Gastroesophageal sphincter (tissue), 3 donors: ENCODE measurements around the gene DPF3.

Source experiments
- EP300 ChIP-seq: sonication (generic); formaldehyde crosslinking; IDR thresholded peaks from one replicate; pipeline ENCODE4 v1.6.1; 2017; ENCODE audit warnings: antibody characterized with exemption, mild to moderate bottlenecking
- POLR2AphosphoS5 ChIP-seq: sonication (generic); formaldehyde crosslinking; IDR thresholded peaks from one replicate; pipeline ENCODE4 v1.6.1; 2017; ENCODE audit warnings: antibody characterized with exemption
- TF ChIP-seq, protein P1 (sequence below), 4 experiments: fragments of 200-600 bp in 2 of 4; fragments of 450-650 bp in 2 of 4; sonication (generic) in 1 of 4; IDR thresholded peaks; one replicate each; pipeline ENCODE4 v1.5.1; 2017 to 2019; ENCODE audit warnings: antibody characterized with exemption in 4 of 4, mild to moderate bottlenecking in 2 of 4, moderate library complexity in 2 of 4

DNA sequence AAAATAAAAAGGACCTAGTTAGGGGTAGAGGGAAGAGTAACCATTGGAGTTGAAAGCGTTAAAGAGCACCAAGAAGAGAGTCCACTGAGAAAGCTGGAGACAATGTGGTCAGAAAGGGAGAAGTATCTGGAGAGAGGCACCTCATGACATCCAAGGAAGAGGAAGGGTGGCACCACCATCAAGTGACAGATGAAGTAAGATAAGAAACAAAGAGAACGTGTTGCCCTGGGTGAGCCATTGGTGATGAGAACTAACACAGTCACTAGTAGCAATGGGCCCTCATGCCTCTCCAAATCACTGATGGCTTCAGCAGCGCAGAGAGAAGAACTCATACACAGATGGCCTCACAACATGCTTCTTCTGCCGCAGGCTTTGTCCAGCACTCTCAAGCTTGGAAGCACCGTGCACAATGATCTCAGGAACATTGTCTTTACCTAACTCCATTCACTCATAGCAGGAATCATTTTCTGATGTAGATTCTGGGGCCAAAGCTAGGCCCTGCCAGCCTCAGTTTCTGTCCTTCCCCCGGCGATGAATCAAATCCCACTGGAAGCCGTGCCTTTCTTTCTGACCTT lies 252.9 kb downstream of the DPF3 start:
- TF ChIP-seq, protein P1, sequence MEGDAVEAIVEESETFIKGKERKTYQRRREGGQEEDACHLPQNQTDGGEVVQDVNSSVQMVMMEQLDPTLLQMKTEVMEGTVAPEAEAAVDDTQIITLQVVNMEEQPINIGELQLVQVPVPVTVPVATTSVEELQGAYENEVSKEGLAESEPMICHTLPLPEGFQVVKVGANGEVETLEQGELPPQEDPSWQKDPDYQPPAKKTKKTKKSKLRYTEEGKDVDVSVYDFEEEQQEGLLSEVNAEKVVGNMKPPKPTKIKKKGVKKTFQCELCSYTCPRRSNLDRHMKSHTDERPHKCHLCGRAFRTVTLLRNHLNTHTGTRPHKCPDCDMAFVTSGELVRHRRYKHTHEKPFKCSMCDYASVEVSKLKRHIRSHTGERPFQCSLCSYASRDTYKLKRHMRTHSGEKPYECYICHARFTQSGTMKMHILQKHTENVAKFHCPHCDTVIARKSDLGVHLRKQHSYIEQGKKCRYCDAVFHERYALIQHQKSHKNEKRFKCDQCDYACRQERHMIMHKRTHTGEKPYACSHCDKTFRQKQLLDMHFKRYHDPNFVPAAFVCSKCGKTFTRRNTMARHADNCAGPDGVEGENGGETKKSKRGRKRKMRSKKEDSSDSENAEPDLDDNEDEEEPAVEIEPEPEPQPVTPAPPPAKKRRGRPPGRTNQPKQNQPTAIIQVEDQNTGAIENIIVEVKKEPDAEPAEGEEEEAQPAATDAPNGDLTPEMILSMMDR (IDR thresholded peaks at IDR 0.05) = no peak
- TF ChIP-seq EP300 (no peak), POLR2AphosphoS5 (no peak)
